ENCODE data around the gene PPP6R3. TPM values are rescaled to one million over a fixed set of nuclear protein-coding genes. Genes with fewer than 3 reads are reported as not detected.

Gene PPP6R3
- total RNA-seq, 1 experiment from 2014 or later: 138 TPM

GRCh38 chr11:68581901-68582300, 121.3 kb downstream of the PPP6R3 start:
- H2BK120ac ChIP-seq (ENCODE audit: low read depth, low read length, poor library complexity, severe bottlenecking): no peak overlapping the region
- H3K27me3 Mint-ChIP-seq (ENCODE audit: low read depth): no peaks in the 10 kb centered on the region
- H3K27ac Mint-ChIP-seq: peak overlapping the region in 1 of 3 experiments; percentile 19; a peak in 1 of 7 replicates
- H3K4me1 Mint-ChIP-seq: peaks cover 0 to 2% of the 10 kb centered on the region in 2 experiments; a peak in 2 of 4 replicates
- no peak overlapping the region for H3K18ac ChIP-seq (ENCODE audit: insufficient read length, low read depth, low read length)
- no peaks in the 10 kb centered on the region for H3K9me3 Mint-ChIP-seq
- no peak overlapping the region for H2BK12ac ChIP-seq (ENCODE audit: insufficient read length, low read depth, low read length)
- no peak overlapping the region for H4K5ac ChIP-seq (ENCODE audit: insufficient read length, low read depth, low read length)
- no peak overlapping the region for H3K4ac ChIP-seq (ENCODE audit: low read depth, low read length)
- no peak overlapping the region for H2BK15ac ChIP-seq (ENCODE audit: low read depth, low read length)
- peaks cover 15 to 69% (median 54%) of the 10 kb centered on the region in 3 experiments; a peak in 6 of 7 replicates for H3K36me3 Mint-ChIP-seq (ENCODE audit: insufficient read depth in 1 of 3, low read depth in 3 of 3)
- no peak overlapping the region for H3T11ph ChIP-seq (ENCODE audit: low read length)
- H3K4me3 Mint-ChIP-seq: no peak overlapping the region
- no CpG with 5 or more reads among the region's 3 CpGs for WGBS (ENCODE audit: extremely low coverage, insufficient read length, low lambda C conversion rate)
- no peak overlapping the region for H3K23ac ChIP-seq (ENCODE audit: insufficient read length, low read depth, low read length)
- no peak overlapping the region for H3K9ac ChIP-seq (ENCODE audit: extremely low read depth, insufficient read length, low read length)
- H3K4me1 ChIP-seq (ENCODE audit: insufficient read depth, low read length): no peaks in the 10 kb centered on the region
- H3K27me3 ChIP-seq (ENCODE audit: insufficient read depth, low read length): no peaks in the 10 kb centered on the region
- peaks cover 3% of the 10 kb centered on the region for H3K79me1 ChIP-seq (ENCODE audit: insufficient read depth, low read depth, low read length, poor library complexity, severe bottlenecking)
- H4K8ac ChIP-seq (replicated peaks; ENCODE audit: insufficient read length, low read depth, low read length): no peak overlapping the region
- no peak overlapping the region for H2AFZ ChIP-seq (ENCODE audit: low read length)
- H3K14ac ChIP-seq (ENCODE audit: insufficient read depth, low read length): no peak overlapping the region
- no peak for DNase-seq
- no peak overlapping the region for H3K56ac ChIP-seq (ENCODE audit: insufficient read length, low read depth, low read length)
- no peaks in the 10 kb centered on the region for H3K23me2 ChIP-seq (ENCODE audit: insufficient read length, low read depth, low read length, poor library complexity, severe bottlenecking)
- H3K27ac ChIP-seq (ENCODE audit: insufficient read length, low read depth, low read length): no peak overlapping the region
- no peak overlapping the region for H2BK20ac ChIP-seq (ENCODE audit: low read depth, low read length, poor library complexity, severe bottlenecking)
- no peaks in the 10 kb centered on the region for H3K9me3 ChIP-seq (ENCODE audit: control insufficient read depth, low read depth, low read length)
- no peaks in the 10 kb centered on the region for H4K20me1 ChIP-seq (ENCODE audit: control insufficient read depth, insufficient read depth, insufficient read length)
- no peak overlapping the region for H4K91ac ChIP-seq (ENCODE audit: insufficient read length, low read depth, low read length)
- no peaks in the 10 kb centered on the region for H3K79me2 ChIP-seq (ENCODE audit: insufficient read depth, low read length)
- no peak overlapping the region for H2AK5ac ChIP-seq (ENCODE audit: insufficient read length, low read length)
- H2BK5ac ChIP-seq (ENCODE audit: insufficient read length, low read length): no peak overlapping the region
- no peak for TF ChIP-seq CTCF (conservative IDR thresholded peaks at IDR 0.05)
- H3K4me2 ChIP-seq (ENCODE audit: insufficient read depth, insufficient read length, low read length): no peak overlapping the region

All from H9 (cell line).